K562 (cell line): ENCODE results near the gene CADM2.

Experiments
- GATA2 ChIP-seq: sonication (generic); formaldehyde crosslinking; IDR thresholded peaks from 2 replicates; pipeline ENCODE4 v1.4.0; 2020; ENCODE audit warnings: mild to moderate bottlenecking, missing genetic modification reagents
- PHF20 ChIP-seq: fragments of 450-650 bp; IDR thresholded peaks from 2 replicates; pipeline ENCODE4 v1.6.1; 2018; ENCODE audit not compliant: partially characterized antibody
- POLR2A ChIP-seq: fragments of 450-650 bp; conservative IDR thresholded peaks from 2 replicates; pipeline ENCODE4 v1.6.1; 2016
- ZNF24 ChIP-seq: fragments of 450-650 bp; IDR thresholded peaks from 2 replicates; pipeline ENCODE4 v1.6.1; 2016
- ZNF3 ChIP-seq: fragments of 250-450 bp; sonication (Bioruptor Pico); IDR thresholded peaks from 2 replicates; pipeline ENCODE4 v1.5.0; 2021; ENCODE audit warnings: mild to moderate bottlenecking, moderate library complexity
- ZSCAN29 ChIP-seq: fragments of 450-650 bp; IDR thresholded peaks from 2 replicates; pipeline ENCODE4 v1.6.1; 2017
- TF ChIP-seq, protein P1 (sequence below): IDR thresholded peaks from 3 replicates; pipeline ENCODE4 v1.6.1; 2011; ENCODE audit warnings: borderline replicate concordance, mild to moderate bottlenecking, moderate library complexity; ENCODE audit not compliant: insufficient read length; ENCODE audit errors: extremely low read depth

GRCh38 chr3:85360742-85361387 is 402.1 kb downstream of the CADM2 start:
- TF ChIP-seq PHF20, result no peak
- TF ChIP-seq ZNF3 (CRISPR knock-in tag), result no peak
- TF ChIP-seq POLR2A, result no peak
- TF ChIP-seq GATA2 (CRISPR knock-in tag), result no peak
- TF ChIP-seq ZNF24, result no peak
- no peak for TF ChIP-seq ZSCAN29
- TF ChIP-seq, protein P1, sequence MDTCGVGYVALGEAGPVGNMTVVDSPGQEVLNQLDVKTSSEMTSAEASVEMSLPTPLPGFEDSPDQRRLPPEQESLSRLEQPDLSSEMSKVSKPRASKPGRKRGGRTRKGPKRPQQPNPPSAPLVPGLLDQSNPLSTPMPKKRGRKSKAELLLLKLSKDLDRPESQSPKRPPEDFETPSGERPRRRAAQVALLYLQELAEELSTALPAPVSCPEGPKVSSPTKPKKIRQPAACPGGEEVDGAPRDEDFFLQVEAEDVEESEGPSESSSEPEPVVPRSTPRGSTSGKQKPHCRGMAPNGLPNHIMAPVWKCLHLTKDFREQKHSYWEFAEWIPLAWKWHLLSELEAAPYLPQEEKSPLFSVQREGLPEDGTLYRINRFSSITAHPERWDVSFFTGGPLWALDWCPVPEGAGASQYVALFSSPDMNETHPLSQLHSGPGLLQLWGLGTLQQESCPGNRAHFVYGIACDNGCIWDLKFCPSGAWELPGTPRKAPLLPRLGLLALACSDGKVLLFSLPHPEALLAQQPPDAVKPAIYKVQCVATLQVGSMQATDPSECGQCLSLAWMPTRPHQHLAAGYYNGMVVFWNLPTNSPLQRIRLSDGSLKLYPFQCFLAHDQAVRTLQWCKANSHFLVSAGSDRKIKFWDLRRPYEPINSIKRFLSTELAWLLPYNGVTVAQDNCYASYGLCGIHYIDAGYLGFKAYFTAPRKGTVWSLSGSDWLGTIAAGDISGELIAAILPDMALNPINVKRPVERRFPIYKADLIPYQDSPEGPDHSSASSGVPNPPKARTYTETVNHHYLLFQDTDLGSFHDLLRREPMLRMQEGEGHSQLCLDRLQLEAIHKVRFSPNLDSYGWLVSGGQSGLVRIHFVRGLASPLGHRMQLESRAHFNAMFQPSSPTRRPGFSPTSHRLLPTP, result no peak
